Activated naive CD8-positive, alpha-beta T cell treated with anti-CD3 and anti-CD28 coated beads, Interleukin-2, amount 50 U/mL, for 24 hours (primary cell): Measurements from ENCODE around the gene CFDP1.
"Not testable (repeated sequence)": the region's sequence is repeated elsewhere in the genome, so short reads cannot be mapped to it uniquely, and the experiment has no call there.

ENCODE experiments used
- ATAC-seq: fragments of 150-1000 bp; cut with Tn5 transposase; one replicate; pipeline ENCODE4 v1.10.0; 2021
- DNase-seq: peaks from one replicate; pipeline ENCODE4 v3.0.0; 2021
- H3K27ac Mint-ChIP-seq: one replicate; pipeline ENCODE4 v1.8.0; 2021; ENCODE audit warnings: mild to moderate bottlenecking, mixed read lengths
- H3K27me3 Mint-ChIP-seq: one replicate; pipeline ENCODE4 v1.8.0; 2021; ENCODE audit warnings: mixed read lengths
- H3K36me3 Mint-ChIP-seq: one replicate; pipeline ENCODE4 v1.8.0; 2021; ENCODE audit warnings: low read depth, mixed read lengths
- H3K4me1 Mint-ChIP-seq: one replicate; pipeline ENCODE4 v1.8.0; 2021; ENCODE audit warnings: mixed read lengths
- H3K4me3 Mint-ChIP-seq: one replicate; pipeline ENCODE4 v1.8.0; 2021; ENCODE audit warnings: mild to moderate bottlenecking, moderate library complexity, mixed read lengths
- H3K9me3 Mint-ChIP-seq: one replicate; pipeline ENCODE4 v1.8.0; 2021; ENCODE audit warnings: mixed read lengths

Gene CFDP1

DNA sequence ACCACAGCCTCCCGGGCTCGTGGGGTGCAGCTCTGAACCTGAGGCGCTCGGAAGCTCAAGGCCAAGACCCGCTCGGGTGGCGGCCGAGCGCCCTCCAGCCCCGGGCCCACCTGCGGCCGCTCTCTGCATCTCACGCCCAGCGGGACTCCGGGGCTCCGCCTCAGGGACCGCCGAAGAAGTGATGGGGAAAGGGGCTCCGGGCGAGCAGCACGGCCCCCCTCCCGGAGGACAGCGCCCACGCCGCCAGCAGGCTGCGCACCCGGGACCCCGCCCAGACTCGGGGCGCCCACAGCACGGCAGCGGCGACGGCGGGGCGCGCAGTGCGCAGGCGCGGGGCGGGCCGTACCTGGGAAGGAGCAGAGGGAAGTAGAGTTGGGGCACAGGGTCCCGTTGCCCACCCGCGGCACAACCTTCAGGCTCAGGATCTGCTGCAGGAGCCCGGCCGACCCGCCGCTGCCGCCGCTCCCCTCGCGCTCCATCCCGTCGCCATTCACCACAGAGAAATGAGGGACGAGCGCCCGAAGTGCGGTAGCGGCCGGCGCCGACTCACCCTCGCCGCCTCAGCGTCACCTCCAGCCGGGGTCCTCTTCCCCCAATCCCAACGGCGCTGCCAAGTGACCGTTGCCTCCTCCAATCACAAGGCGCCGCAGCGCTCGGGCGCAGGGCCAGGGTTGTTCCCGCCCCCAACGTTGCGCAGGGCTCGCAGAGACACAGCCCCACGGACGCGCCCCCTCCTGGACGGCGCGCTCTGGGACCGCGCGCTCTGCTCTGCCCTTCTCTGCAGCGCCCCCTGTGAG is 31.0 kb upstream of the CFDP1 start, which contains the start of gene TMEM170A:
Gene TMEM170A, minus strand, starts transcription at position 568 of the 797 bp plus-strand sequence. Its CDS starts 89 bp downstream, at position 479.
- Mint-ChIP-seq H3K4me1 (peaks cover 56% of the 10 kb centered on the region), H3K27me3 (no peaks in the 10 kb centered on the region), H3K4me3 (peak within 1 kb of the TSS; percentile 89), H3K36me3 (peaks cover 14% of the 10 kb centered on the region), H3K9me3 (no peaks in the 10 kb centered on the region), H3K27ac (peak within 1 kb of the TSS; percentile 89)
- DNase-seq (peak; percentile 100), ATAC-seq (peak; percentile 96)

DNA sequence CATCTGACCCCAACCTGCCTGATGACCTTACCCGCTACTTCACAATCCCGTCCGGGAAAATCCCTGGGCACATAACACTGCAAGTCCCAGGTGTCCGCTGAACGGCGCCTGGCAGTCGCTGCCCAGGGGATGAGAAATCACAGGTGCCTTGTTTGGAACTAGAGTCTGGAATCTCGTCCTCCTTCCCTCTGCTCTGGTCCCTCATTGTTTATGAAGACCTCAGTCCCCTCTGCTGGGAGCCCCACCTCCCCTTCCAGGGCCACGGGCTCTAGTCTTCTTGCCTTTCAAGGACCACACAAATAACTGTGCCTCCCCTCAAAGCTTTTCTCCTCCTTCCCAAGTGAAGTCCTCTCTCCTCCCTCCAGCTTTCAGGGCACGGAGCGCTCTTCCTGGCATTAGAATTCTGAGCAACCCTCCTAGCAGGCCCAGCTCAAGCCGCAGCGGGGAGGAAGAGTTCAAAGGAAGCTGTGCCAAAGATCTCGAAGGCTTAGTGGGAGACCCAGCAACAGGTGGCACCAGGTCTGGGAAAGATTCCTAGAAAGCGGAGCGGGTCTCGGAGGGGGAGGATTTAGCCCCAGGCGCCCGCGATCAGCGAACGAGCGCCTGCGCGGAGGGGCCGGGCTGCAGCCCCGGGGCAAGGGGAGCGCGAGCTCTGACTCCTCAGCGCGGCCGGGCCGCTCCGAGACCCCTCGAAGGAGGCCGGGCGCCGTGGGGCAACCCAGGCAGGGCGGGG is 30.3 kb upstream of the CFDP1 start:
- H3K9me3 Mint-ChIP-seq, DNase-seq: not testable (repeated sequence)
- ATAC-seq: peak; percentile 1

GRCh38 chr16:75462806-75463205 is 29.5 kb upstream of the CFDP1 start:
- Mint-ChIP-seq H3K27me3 (no peaks in the 10 kb centered on the region), H3K36me3 (peaks cover 17% of the 10 kb centered on the region), H3K4me3 (peak overlapping the region; percentile 89), H3K27ac (peak overlapping the region; percentile 89), H3K9me3 (no peaks in the 10 kb centered on the region), H3K4me1 (peaks cover 64% of the 10 kb centered on the region)
- ATAC-seq (peak; percentile 25), DNase-seq (no peak)

More for the DNA sequence above, 30.3 kb upstream of the CFDP1 start:
- not testable (repeated sequence) for H3K27me3 Mint-ChIP-seq
- H3K36me3 Mint-ChIP-seq: peaks cover 14% of the 10 kb centered on the region
- peak overlapping the region; percentile 89 for H3K4me3 Mint-ChIP-seq
- peak overlapping the region; percentile 89 for H3K27ac Mint-ChIP-seq
- H3K4me1 Mint-ChIP-seq: peaks cover 58% of the 10 kb centered on the region

GRCh38 chr16:75461575-75461974 is 28.3 kb upstream of the CFDP1 start:
- no peak overlapping the region for H3K4me3 Mint-ChIP-seq
- H3K4me1 Mint-ChIP-seq: peaks cover 65% of the 10 kb centered on the region
- DNase-seq (no peak), ATAC-seq (no peak)
- H3K27ac Mint-ChIP-seq: no peak overlapping the region
- peaks cover 17% of the 10 kb centered on the region for H3K36me3 Mint-ChIP-seq
- no peaks in the 10 kb centered on the region for H3K27me3 Mint-ChIP-seq
- no peaks in the 10 kb centered on the region for H3K9me3 Mint-ChIP-seq

DNA sequence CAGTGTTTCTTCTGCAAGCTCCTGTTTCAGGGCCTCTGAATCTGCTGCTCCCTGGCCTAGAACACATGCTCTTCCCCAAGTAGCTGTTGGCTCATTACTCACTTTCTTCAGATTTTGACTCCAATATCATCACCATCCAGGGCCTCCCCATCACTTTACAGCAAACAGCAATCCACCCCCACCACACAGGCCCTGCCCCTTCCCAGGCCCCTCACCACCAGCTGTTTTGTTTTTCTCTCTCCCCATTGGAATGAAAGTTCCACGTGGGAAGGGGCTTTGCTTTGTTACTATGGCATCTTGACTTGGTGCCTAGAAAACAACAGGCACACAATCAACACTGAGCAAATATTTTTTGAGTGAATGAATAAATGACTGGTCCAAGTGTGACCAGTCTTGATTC is 27.1 kb upstream of the CFDP1 start:
- H3K4me1 Mint-ChIP-seq: peaks cover 65% of the 10 kb centered on the region
- no peaks in the 10 kb centered on the region for H3K27me3 Mint-ChIP-seq
- no peak for DNase-seq
- no peaks in the 10 kb centered on the region for H3K9me3 Mint-ChIP-seq
- H3K36me3 Mint-ChIP-seq: peaks cover 17% of the 10 kb centered on the region
- H3K4me3 Mint-ChIP-seq: no peak overlapping the region
- ATAC-seq: no peak
- H3K27ac Mint-ChIP-seq: no peak overlapping the region

GRCh38 chr16:75459691-75460090 is 26.4 kb upstream of the CFDP1 start:
- Mint-ChIP-seq H3K4me1 (peaks cover 60% of the 10 kb centered on the region), H3K27me3 (no peaks in the 10 kb centered on the region), H3K36me3 (peaks cover 17% of the 10 kb centered on the region), H3K4me3 (no peak overlapping the region), H3K27ac (no peak overlapping the region), H3K9me3 (no peaks in the 10 kb centered on the region)
- DNase-seq (no peak), ATAC-seq (no peak)

DNA sequence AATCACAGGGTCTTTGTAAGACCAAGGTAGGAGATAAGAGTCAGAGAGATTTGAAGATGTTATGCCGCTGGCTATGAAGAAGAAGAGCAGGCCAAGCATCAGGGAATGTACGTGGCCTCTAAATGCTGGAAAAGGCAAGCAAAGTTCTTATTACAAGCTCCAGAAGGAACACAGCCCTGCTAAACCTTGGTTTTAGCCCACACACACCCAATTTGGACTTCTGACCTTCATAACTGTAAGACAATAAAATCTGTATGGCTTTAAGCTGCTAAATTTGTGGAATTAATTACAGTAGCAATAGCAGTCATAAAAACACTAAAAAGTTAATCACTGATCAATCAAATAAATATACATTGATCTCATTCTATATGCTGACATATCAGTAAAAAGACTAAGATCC is 25.1 kb upstream of the CFDP1 start:
- Mint-ChIP-seq H3K4me1 (peaks cover 64% of the 10 kb centered on the region), H3K27me3 (no peaks in the 10 kb centered on the region), H3K4me3 (no peak overlapping the region), H3K27ac (no peak overlapping the region), H3K9me3 (no peaks in the 10 kb centered on the region), H3K36me3 (peaks cover 17% of the 10 kb centered on the region)
- ATAC-seq (no peak), DNase-seq (no peak)

GRCh38 chr16:75458029-75458428 is 24.7 kb upstream of the CFDP1 start:
- no peak for ATAC-seq

DNA sequence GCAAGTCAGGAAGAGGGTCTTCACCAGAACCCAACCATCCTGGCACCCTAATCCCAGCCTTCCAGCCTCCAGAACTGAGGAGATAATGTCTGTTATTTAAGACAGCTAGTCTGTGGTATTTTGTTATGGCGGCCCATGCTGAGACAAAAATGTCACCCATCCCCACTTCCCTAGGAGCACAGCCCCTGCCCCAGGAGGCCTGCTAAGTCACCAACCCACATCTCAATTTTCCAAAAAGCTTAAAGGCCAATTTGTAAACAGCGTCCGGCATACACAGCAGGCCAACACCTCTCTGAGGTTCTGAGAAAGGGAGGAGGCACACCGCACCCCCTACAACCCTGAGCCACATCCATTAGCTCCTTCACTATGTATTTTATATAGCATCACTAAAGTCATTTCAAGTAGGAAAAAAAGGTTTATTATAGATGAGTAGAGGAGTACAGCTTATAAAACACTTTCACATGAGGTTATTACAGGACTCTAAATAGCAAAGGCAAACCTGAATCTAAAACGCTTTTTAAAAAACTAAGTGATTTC is 24.2 kb upstream of the CFDP1 start:
- Mint-ChIP-seq H3K27ac (no peak overlapping the region), H3K27me3 (no peaks in the 10 kb centered on the region), H3K36me3 (peaks cover 14% of the 10 kb centered on the region), H3K9me3 (no peaks in the 10 kb centered on the region), H3K4me1 (peaks cover 57% of the 10 kb centered on the region), H3K4me3 (no peak overlapping the region)
- DNase-seq: no peak
- ATAC-seq: no peak

More at GRCh38 chr16:75458029-75458428, 24.7 kb upstream of the CFDP1 start:
- Mint-ChIP-seq H3K36me3 (peaks cover 17% of the 10 kb centered on the region), H3K4me1 (peaks cover 62% of the 10 kb centered on the region), H3K27me3 (no peaks in the 10 kb centered on the region), H3K4me3 (no peak overlapping the region), H3K9me3 (no peaks in the 10 kb centered on the region), H3K27ac (no peak overlapping the region)
- DNase-seq: no peak

- Mint-ChIP-seq H3K27ac (peak overlapping the region; percentile 56), H3K27me3 (no peaks in the 10 kb centered on the region), H3K4me3 (no peak overlapping the region), H3K36me3 (peaks cover 12% of the 10 kb centered on the region), H3K9me3 (no peaks in the 10 kb centered on the region), H3K4me1 (peaks cover 52% of the 10 kb centered on the region)
- DNase-seq (no peak), ATAC-seq (no peak)
These were observed 23.7 kb upstream of the CFDP1 start for GRCh38 chr16:75456971-75457370.

DNA sequence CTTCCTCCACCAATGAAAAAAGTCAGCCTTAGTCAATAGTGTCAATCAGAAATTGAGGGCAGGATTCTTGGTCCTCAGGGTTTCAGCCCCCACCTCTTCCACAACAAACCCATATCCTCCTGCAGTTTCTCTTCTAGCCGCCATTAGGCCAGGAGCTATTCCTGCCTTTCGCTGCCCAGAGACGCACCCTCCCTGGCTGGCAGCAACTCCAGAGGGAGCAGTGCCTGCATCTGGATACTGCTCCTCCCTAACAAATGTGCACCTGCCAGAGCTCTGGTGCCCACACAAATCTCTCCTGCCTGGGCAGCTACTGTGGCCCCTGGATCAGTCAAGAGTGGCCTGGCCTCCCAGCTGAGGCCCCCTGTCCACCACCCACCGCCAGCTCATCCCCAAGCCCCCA is 23.2 kb upstream of the CFDP1 start:
- H3K4me3 Mint-ChIP-seq, DNase-seq, ATAC-seq, H3K27me3 Mint-ChIP-seq, H3K9me3 Mint-ChIP-seq: not testable (repeated sequence)
- Mint-ChIP-seq H3K4me1 (peaks cover 47% of the 10 kb centered on the region), H3K27ac (peak overlapping the region; percentile 56), H3K36me3 (peaks cover 14% of the 10 kb centered on the region)

DNA sequence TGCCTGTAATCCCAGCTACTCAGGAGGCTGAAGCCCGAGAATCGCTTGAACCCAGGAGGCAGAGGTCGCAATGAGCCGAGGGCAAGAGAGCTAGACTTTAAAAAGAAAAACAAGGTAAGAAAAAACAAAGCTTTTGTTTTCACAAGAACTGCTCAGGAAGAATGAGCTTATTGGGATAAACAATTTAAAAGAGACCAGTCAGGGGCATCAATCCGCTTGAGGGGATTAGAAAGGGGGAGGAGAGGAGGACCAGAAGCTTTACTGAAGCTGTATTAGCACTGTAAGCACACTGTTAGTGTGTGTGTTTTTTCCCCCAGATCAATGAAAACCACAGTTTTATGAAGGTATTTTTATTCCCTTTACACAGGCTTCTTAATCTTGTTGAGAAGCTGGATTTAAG is 22.4 kb upstream of the CFDP1 start:
- Mint-ChIP-seq H3K4me3 (no peak overlapping the region), H3K4me1 (peaks cover 40% of the 10 kb centered on the region)

GRCh38 chr16:75452464-75453190 is 19.3 kb upstream of the CFDP1 start:
- H3K4me3 Mint-ChIP-seq: no peak overlapping the region
- peaks cover 22% of the 10 kb centered on the region for H3K36me3 Mint-ChIP-seq
- ATAC-seq (no peak), DNase-seq (no peak)
- H3K27me3 Mint-ChIP-seq: no peaks in the 10 kb centered on the region
- H3K27ac Mint-ChIP-seq: no peak overlapping the region
- H3K4me1 Mint-ChIP-seq: peaks cover 21% of the 10 kb centered on the region
- no peaks in the 10 kb centered on the region for H3K9me3 Mint-ChIP-seq

More for the DNA sequence above, 22.4 kb upstream of the CFDP1 start:
- DNase-seq (no peak), ATAC-seq (no peak)
- H3K27me3 Mint-ChIP-seq: no peaks in the 10 kb centered on the region
- no peak overlapping the region for H3K27ac Mint-ChIP-seq
- peaks cover 18% of the 10 kb centered on the region for H3K36me3 Mint-ChIP-seq
- no peaks in the 10 kb centered on the region for H3K9me3 Mint-ChIP-seq

- peaks cover 24% of the 10 kb centered on the region for H3K36me3 Mint-ChIP-seq
- no peaks in the 10 kb centered on the region for H3K27me3 Mint-ChIP-seq
- H3K4me3 Mint-ChIP-seq: no peak overlapping the region
- DNase-seq: no peak
- no peak for ATAC-seq
- no peaks in the 10 kb centered on the region for H3K4me1 Mint-ChIP-seq
- H3K27ac Mint-ChIP-seq: no peak overlapping the region
- H3K9me3 Mint-ChIP-seq: no peaks in the 10 kb centered on the region
These were observed 13.1 kb upstream of the CFDP1 start for GRCh38 chr16:75446416-75446815.
